Endothelial cell of umbilical vein (primary cell): ENCODE measurements around the gene SORL1. TPM values are rescaled to one million over a fixed set of nuclear protein-coding genes. Genes with fewer than 3 reads are reported as not detected.

Experiments
- BruUV-seq: library from RNA; stranded (reverse); fragments of 400-500 nt; replicated peaks from 2 replicates; lab custom pipeline; 2021; lab: Mats Ljungman, UMichigan
- CTCF ChIA-PET: fragments of 300-600, 350-600 bp; sonication (Branson Sonifier 250); formaldehyde crosslinking; loops from one replicate; lab custom pipeline; 2021; ENCODE audit warnings: antibody characterized with exemption, inconsistent platforms; lab: Charles Lee
- POLR2A ChIA-PET: fragments of 300-600, 350-600 bp; sonication (Branson Sonifier 250); formaldehyde crosslinking; loops from one replicate; lab custom pipeline; 2021; ENCODE audit warnings: antibody characterized with exemption, inconsistent platforms; lab: Charles Lee
- DNase-seq: peaks from one replicate; pipeline ENCODE4 v3.0.0-alpha.2; 2011; ENCODE audit warnings: low read depth, low spot score
- FAIRE-seq: peaks from 2 replicates; lab custom pipeline; 2011; peaks lifted over from hg19 to GRCh38; lab: Jason Lieb, UNC
- H2AFZ ChIP-seq: 2 replicates; pipeline ENCODE4 v1.6.0; 2012; ENCODE audit warnings: low read depth, low read length, control low read depth, inconsistent platforms
- H3K27ac ChIP-seq: 2 replicates; pipeline ENCODE4 v1.5.1; 2011; ENCODE audit warnings: low read depth, mild to moderate bottlenecking, control low read depth, low read length, moderate library complexity; ENCODE audit not compliant: insufficient read depth
- H3K27me3 ChIP-seq, 2 experiments: 2 replicates each; pipeline versions ENCODE4 v1.6.0 to v1.6.1; 2011; ENCODE audit warnings: low read length in 2 of 2, mixed read lengths in 1 of 2; ENCODE audit not compliant: control insufficient read depth in 2 of 2, insufficient read depth in 2 of 2
- H3K36me3 ChIP-seq, 2 experiments: 2 replicates in 1 of 2; 3 replicates in 1 of 2; pipeline ENCODE4 v1.5.1; 2011; ENCODE audit warnings: low read length in 2 of 2, mild to moderate bottlenecking in 1 of 2, moderate library complexity in 1 of 2; ENCODE audit not compliant: control insufficient read depth in 2 of 2, insufficient read depth in 2 of 2; ENCODE audit errors: extremely low read depth in 1 of 2
- H3K4me1 ChIP-seq: 3 replicates; pipeline ENCODE4 v1.5.1; 2011; ENCODE audit warnings: mild to moderate bottlenecking, low read length; ENCODE audit not compliant: control insufficient read depth, insufficient read depth; ENCODE audit errors: extremely low read depth
- H3K4me2 ChIP-seq: 2 replicates; pipeline ENCODE4 v1.6.1; 2011; ENCODE audit warnings: low read length, control low read depth, mixed read lengths; ENCODE audit not compliant: insufficient read depth
- H3K4me3 ChIP-seq, 3 experiments: fragments of 200-600 bp in 1 of 3; sonication (generic), shearing (Covaris generic) in 1 of 3; replicated peaks in 1 of 3; 2 replicates each; pipeline ENCODE4 v1.5.1; 2011 to 2016; ENCODE audit warnings: control low read depth in 3 of 3, low read length in 3 of 3, mild to moderate bottlenecking in 2 of 3, inconsistent platforms in 1 of 3, low read depth in 1 of 3, moderate library complexity in 1 of 3; ENCODE audit not compliant: insufficient read depth in 1 of 3
- H3K79me2 ChIP-seq: 2 replicates; pipeline ENCODE4 v1.6.0; 2012; ENCODE audit warnings: low read length, inconsistent platforms; ENCODE audit not compliant: control insufficient read depth, insufficient read depth
- H3K9ac ChIP-seq: replicated peaks from 2 replicates; pipeline ENCODE3; 2011; ENCODE audit warnings: low read length, control low read depth; ENCODE audit not compliant: insufficient read depth; ENCODE audit errors: extremely low read depth
- H3K9me1 ChIP-seq: replicated peaks from 3 replicates; pipeline ENCODE4 v1.6.0; 2011; ENCODE audit warnings: mild to moderate bottlenecking, low read length; ENCODE audit not compliant: control insufficient read depth, insufficient read depth; ENCODE audit errors: extremely low read depth
- H3K9me3 ChIP-seq: replicated peaks from 2 replicates; pipeline ENCODE4 v1.5.1; 2012; ENCODE audit warnings: low read length, inconsistent platforms; ENCODE audit not compliant: control insufficient read depth, insufficient read depth
- H4K20me1 ChIP-seq: replicated peaks from 2 replicates; pipeline ENCODE3; 2011; ENCODE audit warnings: mild to moderate bottlenecking, low read length; ENCODE audit not compliant: control insufficient read depth, insufficient read depth; ENCODE audit errors: extremely low read depth
- FOS ChIP-seq: IDR thresholded peaks from 2 replicates; pipeline ENCODE4 v1.6.1; 2011; ENCODE audit warnings: mild to moderate bottlenecking, low read length, moderate library complexity, borderline replicate concordance; ENCODE audit not compliant: insufficient read depth
- GATA2 ChIP-seq: IDR thresholded peaks from 2 replicates; pipeline ENCODE4 v1.7.0; 2011; ENCODE audit warnings: low read depth, mild to moderate bottlenecking, moderate library complexity, mixed read lengths, low read length; ENCODE audit not compliant: insufficient read length, insufficient read depth
- JUN ChIP-seq: IDR thresholded peaks from 2 replicates; pipeline ENCODE4 v1.6.1; 2011; ENCODE audit warnings: borderline replicate concordance, low read depth; ENCODE audit not compliant: insufficient read length, insufficient read depth
- MAX ChIP-seq: IDR thresholded peaks from 2 replicates; pipeline ENCODE4 v1.6.1; 2011; ENCODE audit not compliant: insufficient read depth, insufficient read length
- POLR2AphosphoS5 ChIP-seq: IDR thresholded peaks from 2 replicates; pipeline ENCODE4 v1.6.1; 2012; ENCODE audit warnings: low read depth, mild to moderate bottlenecking, control low read depth, low read length, moderate library complexity; ENCODE audit not compliant: insufficient read depth
- dilution Hi-C: fragments of 300-500 bp; cut with MboI; formaldehyde crosslinking; loops from one replicate; pipeline ENCODE4 v1.15.0; 2019; ENCODE audit warnings: low sequenced_read_pairs; ENCODE audit not compliant: extremely low pct_ligation_motif_present
- intact Hi-C: fragments of 100-400 bp; cut with micrococcal nuclease; formaldehyde crosslinking; loops from one replicate; pipeline ENCODE4 v1.10.0; 2022
- polyA plus RNA-seq, 4 experiments: library from polyadenylated mRNA; depleted of rRNA in 3 of 4; stranded (reverse) in 3 of 4; unstranded in 1 of 4; fragments of >200 nt; gene quantifications; 2 replicates each; pipeline versions ENCODE4 v1.2.1 to v1.2.3, GENCODE V29; 2011 to 2012; ENCODE audit warnings: missing spikeins in 1 of 4
- total RNA-seq: library from RNA; stranded (reverse); gene quantifications from 2 replicates; pipeline ENCODE4 v1.2.3, GENCODE V29; 2021
- TF ChIP-seq, protein P1 (sequence below), 2 donors: IDR thresholded peaks; 1 replicate in 1 of 2; 2 replicates in 1 of 2; pipeline ENCODE4 v1.5.1; 2011; ENCODE audit warnings: low read length in 2 of 2, mild to moderate bottlenecking in 2 of 2, moderate library complexity in 2 of 2, control low read depth in 1 of 2, inconsistent platforms in 1 of 2, low read depth in 1 of 2; ENCODE audit not compliant: insufficient read depth in 1 of 2; ENCODE audit errors: extremely low read depth in 1 of 2

The SORL1 gene
- total and polyA plus RNA-seq, 2 donors (not counting 3 experiments of a cell fraction or from before 2014, with no cell fraction given), result 0.17 to 0.31 TPM

DNA sequence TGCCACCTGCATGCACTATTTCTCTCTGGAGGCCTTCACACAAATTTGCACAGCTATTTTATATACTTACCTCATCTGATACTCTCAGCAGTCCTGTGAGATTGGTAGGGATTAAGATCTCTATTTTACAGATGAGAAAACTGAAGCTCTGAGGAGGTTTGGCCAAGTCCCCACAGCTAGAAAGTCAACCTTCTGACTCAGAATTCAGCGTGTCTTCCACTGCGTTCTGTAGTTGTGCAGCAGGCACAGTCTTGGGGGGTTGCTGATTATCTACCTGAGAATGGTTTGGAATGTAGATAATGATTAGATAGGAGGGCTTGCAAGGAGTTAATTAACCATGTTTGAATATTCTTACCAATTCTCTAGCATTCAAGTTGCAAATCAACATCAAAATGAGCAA lies 2.5 kb upstream of the SORL1 start:
- no peaks in the 10 kb centered on the region for H3K4me1 ChIP-seq
- intact Hi-C loops, result no loop called here
- BruUV-seq, result no TSS peak

More for the DNA sequence above, 2.5 kb upstream of the SORL1 start:
- H2AFZ ChIP-seq, result no peak overlapping the region
- TF ChIP-seq, protein P1, sequence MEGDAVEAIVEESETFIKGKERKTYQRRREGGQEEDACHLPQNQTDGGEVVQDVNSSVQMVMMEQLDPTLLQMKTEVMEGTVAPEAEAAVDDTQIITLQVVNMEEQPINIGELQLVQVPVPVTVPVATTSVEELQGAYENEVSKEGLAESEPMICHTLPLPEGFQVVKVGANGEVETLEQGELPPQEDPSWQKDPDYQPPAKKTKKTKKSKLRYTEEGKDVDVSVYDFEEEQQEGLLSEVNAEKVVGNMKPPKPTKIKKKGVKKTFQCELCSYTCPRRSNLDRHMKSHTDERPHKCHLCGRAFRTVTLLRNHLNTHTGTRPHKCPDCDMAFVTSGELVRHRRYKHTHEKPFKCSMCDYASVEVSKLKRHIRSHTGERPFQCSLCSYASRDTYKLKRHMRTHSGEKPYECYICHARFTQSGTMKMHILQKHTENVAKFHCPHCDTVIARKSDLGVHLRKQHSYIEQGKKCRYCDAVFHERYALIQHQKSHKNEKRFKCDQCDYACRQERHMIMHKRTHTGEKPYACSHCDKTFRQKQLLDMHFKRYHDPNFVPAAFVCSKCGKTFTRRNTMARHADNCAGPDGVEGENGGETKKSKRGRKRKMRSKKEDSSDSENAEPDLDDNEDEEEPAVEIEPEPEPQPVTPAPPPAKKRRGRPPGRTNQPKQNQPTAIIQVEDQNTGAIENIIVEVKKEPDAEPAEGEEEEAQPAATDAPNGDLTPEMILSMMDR (IDR thresholded peaks at IDR 0.05; ENCODE audit: extremely low read depth in 1 of 2, insufficient read depth in 1 of 2, low read depth in 1 of 2, low read length in 2 of 2), result no peak
- TF ChIP-seq GATA2 (no peak), FOS (no peak), JUN (no peak), POLR2AphosphoS5 (no peak), MAX (no peak)
- H3K27me3 ChIP-seq, result peaks cover 37 to 44% of the 10 kb centered on the region in 2 experiments
- H3K79me2 ChIP-seq, result no peaks in the 10 kb centered on the region
- H3K9ac ChIP-seq, result no peak overlapping the region
- H3K9me3 ChIP-seq, result no peaks in the 10 kb centered on the region
- no peak overlapping the region for H3K4me3 ChIP-seq
- DNase-seq (no peak), FAIRE-seq (no peak)
- H3K9me1 ChIP-seq, result no peaks in the 10 kb centered on the region
- dilution Hi-C loops, result no loop called here
- no peaks in the 10 kb centered on the region for H4K20me1 ChIP-seq
- no peak overlapping the region for H3K4me2 ChIP-seq
- no peak overlapping the region for H3K27ac ChIP-seq
- no peaks in the 10 kb centered on the region for H3K36me3 ChIP-seq
- ChIA-PET CTCF (interaction anchor here (1.2 kb wide), 1 partner anchor 142 kb away, joined by 3 read pairs; no protein-coding TSS in a partner anchor), POLR2A (no interaction called here)
